H9 (cell line): ENCODE measurements around the gene PDX1. TPM values are rescaled to one million over a fixed set of nuclear protein-coding genes. Genes with fewer than 3 reads are reported as not detected.

Experiments used
- DNase-seq: peaks from one replicate; pipeline ENCODE4 v3.0.0-alpha.2; 2017
- H2AFZ ChIP-seq: one replicate; pipeline ENCODE4 v1.6.1; 2013; ENCODE audit warnings: mild to moderate bottlenecking, low read length, control low read depth, moderate library complexity
- H2AK5ac ChIP-seq: 2 replicates; pipeline ENCODE4 v1.6.1; 2013; ENCODE audit warnings: low read length, control low read depth, mixed read lengths; ENCODE audit not compliant: insufficient read length
- H2BK120ac ChIP-seq: one replicate; pipeline ENCODE4 v1.6.1; 2013; ENCODE audit warnings: low read depth, mild to moderate bottlenecking, low read length, control low read depth, inconsistent platforms; ENCODE audit not compliant: poor library complexity, severe bottlenecking
- H2BK12ac ChIP-seq: 2 replicates; pipeline ENCODE4 v1.6.1; 2013; ENCODE audit warnings: low read length, control low read depth, mixed read lengths, low read depth; ENCODE audit not compliant: insufficient read length
- H2BK15ac ChIP-seq: 2 replicates; pipeline ENCODE4 v1.6.1; 2013; ENCODE audit warnings: low read depth, low read length, control low read depth
- H2BK20ac ChIP-seq: one replicate; pipeline ENCODE4 v1.6.1; 2013; ENCODE audit warnings: low read depth, mild to moderate bottlenecking, low read length, control low read depth, inconsistent platforms; ENCODE audit not compliant: poor library complexity, severe bottlenecking
- H2BK5ac ChIP-seq: 2 replicates; pipeline ENCODE4 v1.6.1; 2013; ENCODE audit warnings: low read length, control low read depth, mixed read lengths; ENCODE audit not compliant: insufficient read length
- H3K14ac ChIP-seq: 2 replicates; pipeline ENCODE4 v1.6.1; 2013; ENCODE audit warnings: low read length, control low read depth; ENCODE audit not compliant: insufficient read depth
- H3K18ac ChIP-seq: 2 replicates; pipeline ENCODE4 v1.6.1; 2013; ENCODE audit warnings: low read depth, mild to moderate bottlenecking, mixed read lengths, low read length, control low read depth; ENCODE audit not compliant: insufficient read length
- H3K23ac ChIP-seq: 2 replicates; pipeline ENCODE4 v1.6.1; 2013; ENCODE audit warnings: low read length, control low read depth, mixed read lengths, low read depth; ENCODE audit not compliant: insufficient read length
- H3K23me2 ChIP-seq: 2 replicates; pipeline ENCODE4 v1.6.1; 2013; ENCODE audit warnings: low read depth, mild to moderate bottlenecking, mixed read lengths, low read length, control low read depth; ENCODE audit not compliant: insufficient read length, poor library complexity, severe bottlenecking
- H3K27ac ChIP-seq: 2 replicates; pipeline ENCODE4 v1.5.1; 2013; ENCODE audit warnings: low read length, control low read depth, mixed read lengths, low read depth; ENCODE audit not compliant: insufficient read length
- H3K27me3 ChIP-seq: 2 replicates; pipeline ENCODE4 v1.6.1; 2013; ENCODE audit warnings: low read length, control low read depth, inconsistent platforms; ENCODE audit not compliant: insufficient read depth
- H3K4ac ChIP-seq: 2 replicates; pipeline ENCODE4 v1.6.1; 2013; ENCODE audit warnings: low read depth, mild to moderate bottlenecking, control low read depth, inconsistent platforms, low read length, moderate library complexity
- H3K4me1 ChIP-seq: 2 replicates; pipeline ENCODE4 v1.6.1; 2013; ENCODE audit warnings: low read length, control low read depth, inconsistent platforms; ENCODE audit not compliant: insufficient read depth
- H3K4me2 ChIP-seq: 2 replicates; pipeline ENCODE4 v1.6.1; 2013; ENCODE audit warnings: low read length, control low read depth, mixed read lengths; ENCODE audit not compliant: insufficient read length, insufficient read depth
- H3K56ac ChIP-seq: 2 replicates; pipeline ENCODE4 v1.6.1; 2013; ENCODE audit warnings: low read depth, mild to moderate bottlenecking, mixed read lengths, low read length, control low read depth; ENCODE audit not compliant: insufficient read length
- H3K79me1 ChIP-seq: 2 replicates; pipeline ENCODE4 v1.6.1; 2013; ENCODE audit warnings: low read depth, mild to moderate bottlenecking, moderate library complexity, low read length, control low read depth, inconsistent platforms; ENCODE audit not compliant: insufficient read depth, poor library complexity, severe bottlenecking
- H3K79me2 ChIP-seq: 2 replicates; pipeline ENCODE4 v1.6.1; 2013; ENCODE audit warnings: low read length, control low read depth, inconsistent platforms; ENCODE audit not compliant: insufficient read depth
- H3K9ac ChIP-seq: 2 replicates; pipeline ENCODE4 v1.6.1; 2013; ENCODE audit warnings: low read length, control low read depth, mixed read lengths; ENCODE audit not compliant: insufficient read length; ENCODE audit errors: extremely low read depth
- H3K9me3 ChIP-seq: one replicate; pipeline ENCODE4 v1.6.1; 2013; ENCODE audit warnings: low read depth, low read length, inconsistent platforms; ENCODE audit not compliant: control insufficient read depth
- H3T11ph ChIP-seq: one replicate; pipeline ENCODE4 v1.6.1; 2013; ENCODE audit warnings: mild to moderate bottlenecking, low read length, control low read depth, inconsistent platforms
- H4K20me1 ChIP-seq: one replicate; pipeline ENCODE4 v1.6.1; 2013; ENCODE audit not compliant: control insufficient read depth, insufficient read length, insufficient read depth
- H4K5ac ChIP-seq: 2 replicates; pipeline ENCODE4 v1.6.1; 2013; ENCODE audit warnings: low read depth, mild to moderate bottlenecking, mixed read lengths, low read length, control low read depth; ENCODE audit not compliant: insufficient read length
- H4K8ac ChIP-seq: replicated peaks from 2 replicates; pipeline ENCODE4 v1.6.1; 2013; ENCODE audit warnings: low read length, control low read depth, mixed read lengths, low read depth; ENCODE audit not compliant: insufficient read length
- H4K91ac ChIP-seq: 2 replicates; pipeline ENCODE4 v1.6.1; 2013; ENCODE audit warnings: low read depth, mild to moderate bottlenecking, moderate library complexity, mixed read lengths, low read length, control low read depth; ENCODE audit not compliant: insufficient read length
- H3K27ac Mint-ChIP-seq, 3 experiments: 2 replicates in 2 of 3; 3 replicates in 1 of 3; pipeline ENCODE4 v1.8.0; 2020 to 2021; ENCODE audit warnings: mixed read lengths in 3 of 3, mild to moderate bottlenecking in 1 of 3, moderate library complexity in 1 of 3
- H3K27me3 Mint-ChIP-seq: 2 replicates; pipeline ENCODE4 v1.8.0; 2021; ENCODE audit warnings: low read depth, mild to moderate bottlenecking, moderate library complexity, mixed read lengths
- H3K36me3 Mint-ChIP-seq, 3 experiments: 2 replicates in 2 of 3; 3 replicates in 1 of 3; pipeline ENCODE4 v1.8.0; 2020 to 2021; ENCODE audit warnings: low read depth in 3 of 3, mixed read lengths in 3 of 3; ENCODE audit not compliant: insufficient read depth in 1 of 3
- H3K4me1 Mint-ChIP-seq, 2 experiments: 2 replicates each; pipeline ENCODE4 v1.8.0; 2020; ENCODE audit warnings: mixed read lengths in 2 of 2
- H3K4me3 Mint-ChIP-seq, 2 experiments: 2 replicates in 1 of 2; 3 replicates in 1 of 2; pipeline ENCODE4 v1.8.0; 2020 to 2021; ENCODE audit warnings: mild to moderate bottlenecking in 2 of 2, mixed read lengths in 2 of 2, moderate library complexity in 1 of 2
- H3K9me3 Mint-ChIP-seq, 2 experiments: 2 replicates in 1 of 2; 3 replicates in 1 of 2; pipeline ENCODE4 v1.8.0; 2020; ENCODE audit warnings: mild to moderate bottlenecking in 2 of 2, mixed read lengths in 2 of 2, moderate library complexity in 1 of 2
- WGBS: extraction: QIAGEN DNeasy Blood & Tissue Kit; methylation state at CpG from one replicate; pipeline ENCODE4 v1.1.7; 2013; ENCODE audit warnings: missing lambda C conversion rate, low lambda C conversion rate, mixed read lengths; ENCODE audit not compliant: insufficient read length; ENCODE audit errors: extremely low coverage; 5-methylcytosine and 5-hydroxymethylcytosine counted together
- total RNA-seq: library from RNA; stranded (reverse); gene quantifications from 2 replicates; pipeline ENCODE4 v1.2.1, GENCODE V29; 2021
- TF ChIP-seq, protein P1 (sequence below): fragments of 200-600 bp; sonication (generic); conservative IDR thresholded peaks from 3 replicates; pipeline ENCODE4 v1.8.0; 2021; ENCODE audit warnings: antibody characterized with exemption, mild to moderate bottlenecking

The PDX1 gene
- total RNA-seq, 1 experiment from 2014 or later: not detected

DNA sequence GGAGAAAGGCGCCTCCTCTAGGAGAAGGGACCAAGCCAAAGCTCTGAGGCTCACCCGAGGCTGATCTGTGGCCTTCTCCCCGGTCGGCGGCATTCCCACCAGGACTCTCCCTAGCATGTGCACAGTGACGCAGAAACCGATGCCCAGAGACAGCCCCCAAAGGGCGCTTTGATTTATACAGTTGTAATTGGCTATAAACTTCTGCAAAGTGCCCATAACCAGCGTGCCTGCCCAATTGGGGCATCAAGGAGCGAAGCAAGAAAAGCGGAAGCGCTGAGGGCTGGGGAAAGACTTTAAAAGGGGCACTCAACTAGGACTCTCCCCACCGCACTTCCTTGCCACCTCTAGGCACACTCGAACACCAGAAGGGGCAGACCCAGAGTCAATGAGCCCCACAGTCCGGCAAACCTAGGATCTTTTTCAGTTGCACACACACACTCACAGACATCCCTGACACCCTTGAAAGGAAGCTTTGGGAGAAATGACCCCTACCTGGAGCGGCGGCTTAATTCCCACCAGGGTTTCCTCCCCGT lies 47.5 kb downstream of the PDX1 start:
- Mint-ChIP-seq H3K27ac (no peak overlapping the region), H3K36me3 (no peaks in the 10 kb centered on the region), H3K9me3 (peaks cover 2 to 15% of the 10 kb centered on the region in 2 experiments), H3K27me3 (peaks cover 100% of the 10 kb centered on the region), H3K4me1 (peaks cover 37 to 51% of the 10 kb centered on the region in 2 experiments), H3K4me3 (peak overlapping the region in 1 of 2 experiments; percentile 67; a peak in 3 of 5 replicates)
- Histone ChIP-seq H3K4me1 (peaks cover 9% of the 10 kb centered on the region), H2AK5ac (no peak overlapping the region), H2BK20ac (no peak overlapping the region), H3K18ac (no peak overlapping the region), H3K27ac (no peak overlapping the region), H4K20me1 (peaks cover 4% of the 10 kb centered on the region), H2BK120ac (no peak overlapping the region), H4K91ac (no peak overlapping the region), H3K23me2 (no peaks in the 10 kb centered on the region), H3K4me2 (no peak overlapping the region), H3T11ph (no peak overlapping the region), H3K79me1 (no peaks in the 10 kb centered on the region), H4K5ac (no peak overlapping the region), H3K9ac (no peak overlapping the region), H3K27me3 (peaks cover 94% of the 10 kb centered on the region), H3K4ac (no peak overlapping the region), H2AFZ (no peak overlapping the region), H3K23ac (no peak overlapping the region), H3K56ac (no peak overlapping the region), H3K9me3 (no peaks in the 10 kb centered on the region), H2BK12ac (no peak overlapping the region), H2BK5ac (no peak overlapping the region), H3K14ac (no peak overlapping the region), H2BK15ac (no peak overlapping the region), H4K8ac (no peak overlapping the region), H3K79me2 (no peaks in the 10 kb centered on the region)
- no peak for DNase-seq
- WGBS: no CpG with 5 or more reads among the region's 18 CpGs
- TF ChIP-seq, protein P1, sequence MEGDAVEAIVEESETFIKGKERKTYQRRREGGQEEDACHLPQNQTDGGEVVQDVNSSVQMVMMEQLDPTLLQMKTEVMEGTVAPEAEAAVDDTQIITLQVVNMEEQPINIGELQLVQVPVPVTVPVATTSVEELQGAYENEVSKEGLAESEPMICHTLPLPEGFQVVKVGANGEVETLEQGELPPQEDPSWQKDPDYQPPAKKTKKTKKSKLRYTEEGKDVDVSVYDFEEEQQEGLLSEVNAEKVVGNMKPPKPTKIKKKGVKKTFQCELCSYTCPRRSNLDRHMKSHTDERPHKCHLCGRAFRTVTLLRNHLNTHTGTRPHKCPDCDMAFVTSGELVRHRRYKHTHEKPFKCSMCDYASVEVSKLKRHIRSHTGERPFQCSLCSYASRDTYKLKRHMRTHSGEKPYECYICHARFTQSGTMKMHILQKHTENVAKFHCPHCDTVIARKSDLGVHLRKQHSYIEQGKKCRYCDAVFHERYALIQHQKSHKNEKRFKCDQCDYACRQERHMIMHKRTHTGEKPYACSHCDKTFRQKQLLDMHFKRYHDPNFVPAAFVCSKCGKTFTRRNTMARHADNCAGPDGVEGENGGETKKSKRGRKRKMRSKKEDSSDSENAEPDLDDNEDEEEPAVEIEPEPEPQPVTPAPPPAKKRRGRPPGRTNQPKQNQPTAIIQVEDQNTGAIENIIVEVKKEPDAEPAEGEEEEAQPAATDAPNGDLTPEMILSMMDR: no peak
